GM23248 (cell line): ENCODE results near the gene CEMIP.

Experiments used
- EZH2 ChIP-seq: fragments of 200-600 bp; sonication (generic); IDR thresholded peaks from 2 replicates; pipeline ENCODE4 v1.6.1; 2018; ENCODE audit warnings: antibody characterized with exemption, mild to moderate bottlenecking; ENCODE audit not compliant: insufficient read depth, poor library complexity, severe bottlenecking
- EZH2phosphoT487 ChIP-seq: fragments of 200-600 bp; sonication (generic); IDR thresholded peaks from 2 replicates; pipeline ENCODE4 v1.6.1; 2018; ENCODE audit warnings: antibody characterized with exemption, moderate library complexity, mild to moderate bottlenecking, low read depth; ENCODE audit not compliant: insufficient read depth

GRCh38 chr15:80866936-80867335, 87.8 kb downstream of the CEMIP start:
- no peak for TF ChIP-seq EZH2phosphoT487
- no peak for TF ChIP-seq EZH2
